Activated CD8-positive, alpha-beta memory T cell treated with anti-CD3 and anti-CD28 coated beads, Interleukin-2, amount 10 ng/mL, durations not matched to agents 7 days and 5 days (primary cell): ENCODE results near the gene TFG. TPM values are rescaled to one million over a fixed set of nuclear protein-coding genes. Genes with fewer than 3 reads are reported as not detected.

Experiments
- ATAC-seq: fragments of 150-1000 bp; cut with Tn5 transposase; one replicate; pipeline ENCODE4 v1.10.0; 2021; ENCODE audit warnings: moderate library complexity
- CTCF ChIA-PET: fragments of 350-600 bp; sonication (Branson Sonifier 250); formaldehyde crosslinking; loops from one replicate; lab custom pipeline; 2021; ENCODE audit warnings: antibody characterized with exemption; lab: Charles Lee
- DNase-seq: peaks from one replicate; pipeline ENCODE4 v3.0.0-alpha.2; 2020
- H3K27ac Mint-ChIP-seq: one replicate; pipeline ENCODE4 v1.8.0; 2021; ENCODE audit warnings: mild to moderate bottlenecking, mixed read lengths
- H3K27me3 Mint-ChIP-seq: one replicate; pipeline ENCODE4 v1.8.0; 2021; ENCODE audit warnings: mixed read lengths
- H3K36me3 Mint-ChIP-seq: one replicate; pipeline ENCODE4 v1.8.0; 2021; ENCODE audit warnings: mild to moderate bottlenecking, mixed read lengths
- H3K4me1 Mint-ChIP-seq: one replicate; pipeline ENCODE4 v1.8.0; 2021; ENCODE audit warnings: mixed read lengths
- H3K4me3 Mint-ChIP-seq: one replicate; pipeline ENCODE4 v1.8.0; 2021; ENCODE audit warnings: mild to moderate bottlenecking, moderate library complexity, mixed read lengths
- H3K9me3 Mint-ChIP-seq: one replicate; pipeline ENCODE4 v1.8.0; 2022; ENCODE audit warnings: low read depth, mixed read lengths
- total RNA-seq, 2 experiments: library from RNA; stranded (reverse); gene quantifications; one replicate each; pipeline ENCODE4 v1.2.3, GENCODE V29; 2021

Gene TFG
- total RNA-seq, 2 experiments from 2014 or later = 44.0 to 49.0 TPM

GRCh38 chr3:100769693-100770092 lies 60.4 kb downstream of the TFG start:
- Mint-ChIP-seq H3K27me3 (no peaks in the 10 kb centered on the region), H3K9me3 (no peaks in the 10 kb centered on the region), H3K4me3 (no peak overlapping the region), H3K27ac (no peak overlapping the region), H3K36me3 (peaks cover 3% of the 10 kb centered on the region), H3K4me1 (peaks cover 10% of the 10 kb centered on the region)
- CTCF ChIA-PET = no interaction called here
- DNase-seq = no peak
- no peak for ATAC-seq

GRCh38 chr3:100775226-100775625 lies 65.9 kb downstream of the TFG start:
- CTCF ChIA-PET = no interaction called here
- no peak for ATAC-seq
- H3K4me1 Mint-ChIP-seq = no peaks in the 10 kb centered on the region

GRCh38 chr3:100775669-100776068 lies 66.4 kb downstream of the TFG start:
- H3K4me1 Mint-ChIP-seq = no peaks in the 10 kb centered on the region
- CTCF ChIA-PET = no interaction called here
- no peaks in the 10 kb centered on the region for H3K27me3 Mint-ChIP-seq

More at GRCh38 chr3:100775226-100775625, 65.9 kb downstream of the TFG start:
- DNase-seq = no peak
- Mint-ChIP-seq H3K27me3 (no peaks in the 10 kb centered on the region), H3K4me3 (no peak overlapping the region), H3K27ac (no peak overlapping the region), H3K9me3 (no peaks in the 10 kb centered on the region), H3K36me3 (peaks cover 1% of the 10 kb centered on the region)

GRCh38 chr3:100776097-100776729 lies 66.9 kb downstream of the TFG start:
- Mint-ChIP-seq H3K27me3 (no peaks in the 10 kb centered on the region), H3K9me3 (no peaks in the 10 kb centered on the region), H3K36me3 (peaks cover 1% of the 10 kb centered on the region), H3K27ac (no peak overlapping the region), H3K4me3 (no peak overlapping the region), H3K4me1 (no peaks in the 10 kb centered on the region)
- no peak for DNase-seq
- CTCF ChIA-PET = no interaction called here
- ATAC-seq = no peak

More at GRCh38 chr3:100775669-100776068, 66.4 kb downstream of the TFG start:
- DNase-seq = no peak
- H3K27ac Mint-ChIP-seq = no peak overlapping the region
- H3K4me3 Mint-ChIP-seq = no peak overlapping the region
- no peaks in the 10 kb centered on the region for H3K9me3 Mint-ChIP-seq
- H3K36me3 Mint-ChIP-seq = peaks cover 1% of the 10 kb centered on the region
- ATAC-seq = no peak

DNA sequence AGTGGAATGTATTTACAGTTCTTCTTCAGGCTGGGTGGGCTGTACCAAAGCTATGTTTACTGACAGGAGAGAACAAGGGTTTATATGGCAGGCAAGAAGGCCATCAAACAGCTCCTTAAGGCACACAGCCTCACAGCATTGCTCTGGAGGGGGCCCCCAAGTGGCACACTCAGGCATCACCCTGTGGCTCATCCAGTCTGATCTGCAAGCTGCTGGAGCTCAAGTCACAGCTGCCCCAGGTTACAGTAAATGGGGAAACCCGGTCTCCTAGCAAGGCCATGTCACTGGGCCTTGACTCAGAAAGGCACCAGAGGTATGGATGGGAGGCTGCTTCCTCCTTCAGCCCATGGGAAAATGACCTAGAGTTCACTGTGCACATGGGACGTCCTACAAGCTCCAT lies 67.5 kb downstream of the TFG start:
- no peaks in the 10 kb centered on the region for H3K4me1 Mint-ChIP-seq
- H3K27me3 Mint-ChIP-seq = no peaks in the 10 kb centered on the region
- no peak for DNase-seq
- no peak for ATAC-seq
- peaks cover 1% of the 10 kb centered on the region for H3K36me3 Mint-ChIP-seq
- H3K4me3 Mint-ChIP-seq = no peak overlapping the region
- CTCF ChIA-PET = no interaction called here
- H3K9me3 Mint-ChIP-seq = no peaks in the 10 kb centered on the region
- no peak overlapping the region for H3K27ac Mint-ChIP-seq

DNA sequence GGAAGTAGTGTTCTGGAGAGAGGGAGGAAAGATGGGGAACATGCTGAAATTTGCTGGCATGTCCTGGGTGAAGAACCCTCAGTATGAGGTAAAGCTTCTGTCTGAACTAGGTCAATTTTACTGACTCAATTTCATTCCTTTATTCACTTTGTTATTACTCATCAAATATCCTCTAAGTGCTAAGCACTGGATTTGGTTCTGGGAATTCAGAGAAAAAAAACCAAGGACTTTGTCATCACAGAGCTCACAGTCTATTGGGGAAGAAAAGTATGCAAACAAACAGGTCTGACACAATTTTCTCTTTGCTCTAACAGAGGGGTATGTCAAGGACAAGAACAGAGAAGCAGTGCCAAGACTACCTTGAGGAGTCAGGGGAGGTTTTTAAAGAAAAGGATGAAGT lies 68.0 kb downstream of the TFG start:
- CTCF ChIA-PET = no interaction called here
- H3K9me3 Mint-ChIP-seq = no peaks in the 10 kb centered on the region
- no peak for ATAC-seq
- H3K36me3 Mint-ChIP-seq = peaks cover 1% of the 10 kb centered on the region
- H3K27me3 Mint-ChIP-seq = no peaks in the 10 kb centered on the region
- no peak overlapping the region for H3K27ac Mint-ChIP-seq
- no peaks in the 10 kb centered on the region for H3K4me1 Mint-ChIP-seq
- no peak overlapping the region for H3K4me3 Mint-ChIP-seq
- DNase-seq = no peak

- Mint-ChIP-seq H3K27ac (no peak overlapping the region), H3K9me3 (no peaks in the 10 kb centered on the region), H3K4me1 (no peaks in the 10 kb centered on the region), H3K27me3 (no peaks in the 10 kb centered on the region), H3K36me3 (no peaks in the 10 kb centered on the region), H3K4me3 (no peak overlapping the region)
- DNase-seq (no peak), ATAC-seq (no peak)
- CTCF ChIA-PET = no interaction called here
Measured at GRCh38 chr3:100779480-100779879, 70.2 kb downstream of the TFG start.

DNA sequence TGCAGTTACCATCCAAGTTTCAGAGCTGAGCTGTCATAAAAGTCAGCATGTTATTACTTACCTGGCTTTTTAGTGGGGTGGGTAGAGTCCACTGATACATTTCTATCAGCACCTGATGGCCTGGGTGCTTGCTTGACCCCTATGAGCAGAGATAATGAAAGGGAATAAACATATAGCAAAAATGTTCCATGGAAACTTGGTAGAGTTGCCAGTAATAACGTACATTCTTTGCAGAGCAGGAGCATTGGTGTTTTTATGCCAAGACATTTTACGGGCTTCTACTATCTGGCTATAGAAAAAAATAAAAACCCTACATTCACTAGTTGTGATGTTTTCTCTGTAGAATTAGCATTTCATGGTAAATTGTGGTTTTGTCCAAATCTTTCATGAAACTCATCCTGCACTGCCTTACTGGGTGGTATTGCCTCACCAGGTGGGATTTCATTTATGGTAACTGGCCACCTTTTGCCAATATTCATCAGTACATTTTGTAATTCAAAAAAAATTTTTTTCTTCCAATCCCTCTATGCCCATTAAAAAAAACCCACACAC lies 70.9 kb downstream of the TFG start:
- peaks cover 2% of the 10 kb centered on the region for H3K36me3 Mint-ChIP-seq
- DNase-seq = no peak
- H3K9me3 Mint-ChIP-seq = peaks cover 4% of the 10 kb centered on the region
- H3K27ac Mint-ChIP-seq = no peak overlapping the region
- no peak for ATAC-seq
- CTCF ChIA-PET = no interaction called here
- no peaks in the 10 kb centered on the region for H3K4me1 Mint-ChIP-seq
- no peaks in the 10 kb centered on the region for H3K27me3 Mint-ChIP-seq
- no peak overlapping the region for H3K4me3 Mint-ChIP-seq

GRCh38 chr3:100781301-100781700 lies 72.0 kb downstream of the TFG start:
- H3K27me3 Mint-ChIP-seq = no peaks in the 10 kb centered on the region
- ATAC-seq (no peak), DNase-seq (no peak)
- no peak overlapping the region for H3K27ac Mint-ChIP-seq
- H3K4me3 Mint-ChIP-seq = no peak overlapping the region
- H3K4me1 Mint-ChIP-seq = no peaks in the 10 kb centered on the region
- H3K36me3 Mint-ChIP-seq = peaks cover 3% of the 10 kb centered on the region
- CTCF ChIA-PET = interaction anchor here (0.6 kb wide), 1 partner anchor 907 kb away, joined by 3 read pairs; no protein-coding TSS in a partner anchor
- H3K9me3 Mint-ChIP-seq = peaks cover 7% of the 10 kb centered on the region

GRCh38 chr3:100782348-100782747 lies 73.1 kb downstream of the TFG start:
- no peak for DNase-seq
- peaks cover 7% of the 10 kb centered on the region for H3K9me3 Mint-ChIP-seq
- peaks cover 3% of the 10 kb centered on the region for H3K36me3 Mint-ChIP-seq
- CTCF ChIA-PET = no interaction called here
- no peak overlapping the region for H3K27ac Mint-ChIP-seq
- ATAC-seq = no peak
- H3K4me1 Mint-ChIP-seq = no peaks in the 10 kb centered on the region
- no peak overlapping the region for H3K4me3 Mint-ChIP-seq
- no peaks in the 10 kb centered on the region for H3K27me3 Mint-ChIP-seq

DNA sequence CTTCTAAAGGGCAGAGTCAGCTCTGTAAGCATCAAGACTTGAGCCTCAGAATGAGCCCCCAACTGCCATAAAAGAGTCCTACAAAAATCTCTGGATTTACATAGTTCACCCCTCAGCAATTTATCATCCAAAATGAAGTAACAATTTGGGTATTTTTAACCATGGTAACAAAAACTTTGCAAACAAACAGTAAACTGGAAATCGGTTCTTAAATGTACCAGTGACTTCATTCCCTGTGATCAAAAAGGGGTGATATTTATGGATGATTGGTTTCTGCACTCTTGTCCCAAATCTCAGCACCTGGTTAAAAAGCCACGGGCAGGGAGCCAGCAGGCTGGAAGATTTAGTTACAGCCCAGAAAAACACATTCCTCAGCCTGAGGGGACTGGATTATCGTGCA lies 73.6 kb downstream of the TFG start:
- no peaks in the 10 kb centered on the region for H3K4me1 Mint-ChIP-seq
- CTCF ChIA-PET = no interaction called here
- DNase-seq = no peak
- no peak for ATAC-seq
- no peaks in the 10 kb centered on the region for H3K27me3 Mint-ChIP-seq
- peaks cover 3% of the 10 kb centered on the region for H3K36me3 Mint-ChIP-seq
- H3K27ac Mint-ChIP-seq = no peak overlapping the region
- H3K4me3 Mint-ChIP-seq = no peak overlapping the region
- H3K9me3 Mint-ChIP-seq = peaks cover 7% of the 10 kb centered on the region

GRCh38 chr3:100783619-100784018 lies 74.3 kb downstream of the TFG start:
- CTCF ChIA-PET = no interaction called here

DNA sequence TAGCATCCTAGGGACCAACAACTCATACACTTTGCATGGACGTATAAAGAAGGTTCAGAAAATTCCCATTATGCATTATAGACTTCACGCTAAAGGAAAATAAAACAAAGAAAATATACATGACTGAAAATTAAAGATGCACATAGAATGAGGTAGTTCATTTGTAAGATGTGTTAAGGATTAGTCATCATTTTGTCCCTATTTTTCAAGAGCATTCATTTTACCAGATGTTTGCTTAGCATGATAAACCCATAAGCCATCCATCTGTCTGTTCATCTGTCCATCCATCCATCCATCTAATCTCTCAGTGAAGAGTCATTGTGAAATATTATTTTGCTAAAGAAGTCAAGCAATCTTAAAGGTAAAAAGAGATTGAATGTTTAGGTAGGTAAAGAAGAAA lies 80.3 kb downstream of the TFG start:
- peaks cover 3% of the 10 kb centered on the region for H3K36me3 Mint-ChIP-seq
- H3K27ac Mint-ChIP-seq = no peak overlapping the region

More at GRCh38 chr3:100783619-100784018, 74.3 kb downstream of the TFG start:
- Mint-ChIP-seq H3K4me1 (no peaks in the 10 kb centered on the region), H3K27me3 (no peaks in the 10 kb centered on the region), H3K4me3 (no peak overlapping the region), H3K36me3 (peaks cover 3% of the 10 kb centered on the region), H3K27ac (no peak overlapping the region), H3K9me3 (peaks cover 7% of the 10 kb centered on the region)
- DNase-seq (no peak), ATAC-seq (no peak)

DNA sequence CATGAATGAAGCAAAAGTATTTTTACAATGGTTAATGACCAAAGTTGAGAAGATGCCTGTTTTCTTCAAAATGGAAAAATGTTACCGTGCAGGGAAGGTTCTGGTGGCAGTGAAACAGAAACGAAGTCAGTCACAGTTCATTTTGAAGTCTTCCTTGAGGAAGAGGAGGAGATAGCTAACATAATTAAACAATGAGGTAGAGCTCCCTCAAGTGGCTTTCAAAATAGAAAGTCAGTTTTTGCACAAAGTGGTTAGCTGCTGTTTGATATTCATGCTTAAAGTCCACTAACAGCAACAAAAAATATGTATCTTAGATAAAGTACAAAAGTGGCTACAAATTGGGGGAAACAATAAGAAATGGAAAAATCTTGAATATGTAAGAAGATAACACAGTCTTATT lies 87.3 kb downstream of the TFG start:
- no peaks in the 10 kb centered on the region for H3K36me3 Mint-ChIP-seq
- no peak for DNase-seq
- peaks cover 6% of the 10 kb centered on the region for H3K4me1 Mint-ChIP-seq
- H3K9me3 Mint-ChIP-seq = no peaks in the 10 kb centered on the region
- peak overlapping the region; percentile 19 for H3K4me3 Mint-ChIP-seq
- H3K27me3 Mint-ChIP-seq = peaks cover 3% of the 10 kb centered on the region
- no peak overlapping the region for H3K27ac Mint-ChIP-seq
- CTCF ChIA-PET = interaction anchor here (0.7 to 1.6 kb wide), 12 partner anchors 35 to 965 kb away, joined by 3 to 12 read pairs (median 4); no protein-coding TSS in a partner anchor
- ATAC-seq = peak; percentile 53

More for the DNA sequence above, 80.3 kb downstream of the TFG start:
- Mint-ChIP-seq H3K4me1 (no peaks in the 10 kb centered on the region), H3K4me3 (no peak overlapping the region), H3K27me3 (peaks cover 3% of the 10 kb centered on the region), H3K9me3 (peaks cover 6% of the 10 kb centered on the region)
- DNase-seq (no peak), ATAC-seq (no peak)
- CTCF ChIA-PET = no interaction called here
